22Rv1 (cell line): ENCODE results near the gene MBP.

Experiments
- H3K27ac ChIP-seq: fragments of 450-650 bp; 2 replicates; pipeline ENCODE4 v1.5.1; 2017
- ZFX ChIP-seq: fragments of 450-650 bp; IDR thresholded peaks from 2 replicates; pipeline ENCODE4 v1.6.1; 2017; ENCODE audit warnings: antibody characterized with exemption, borderline replicate concordance
- TF ChIP-seq, protein P1 (sequence below): fragments of 450-650 bp; IDR thresholded peaks from 2 replicates; pipeline ENCODE4 v1.5.1; 2017; ENCODE audit warnings: mild to moderate bottlenecking

Gene MBP

DNA sequence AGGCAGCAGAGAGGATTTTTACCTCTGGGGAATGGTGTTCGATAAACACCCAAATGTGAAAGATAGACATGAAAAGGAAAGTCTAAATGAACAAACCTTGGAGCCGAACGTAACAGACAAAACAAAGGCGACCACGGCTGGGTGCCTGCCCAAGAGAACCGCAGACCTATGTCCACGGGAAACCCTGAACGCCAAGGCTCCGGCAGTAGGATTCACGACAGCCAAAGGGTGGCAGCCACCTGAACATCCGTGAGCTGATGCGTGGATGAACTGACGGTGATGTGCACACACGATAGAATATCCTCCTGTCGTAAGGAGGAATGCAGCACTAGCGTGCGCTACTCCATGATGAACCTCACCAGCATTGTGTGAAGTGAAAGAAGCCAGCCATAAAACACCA lies 85.6 kb downstream of the MBP start:
- TF ChIP-seq, protein P1, sequence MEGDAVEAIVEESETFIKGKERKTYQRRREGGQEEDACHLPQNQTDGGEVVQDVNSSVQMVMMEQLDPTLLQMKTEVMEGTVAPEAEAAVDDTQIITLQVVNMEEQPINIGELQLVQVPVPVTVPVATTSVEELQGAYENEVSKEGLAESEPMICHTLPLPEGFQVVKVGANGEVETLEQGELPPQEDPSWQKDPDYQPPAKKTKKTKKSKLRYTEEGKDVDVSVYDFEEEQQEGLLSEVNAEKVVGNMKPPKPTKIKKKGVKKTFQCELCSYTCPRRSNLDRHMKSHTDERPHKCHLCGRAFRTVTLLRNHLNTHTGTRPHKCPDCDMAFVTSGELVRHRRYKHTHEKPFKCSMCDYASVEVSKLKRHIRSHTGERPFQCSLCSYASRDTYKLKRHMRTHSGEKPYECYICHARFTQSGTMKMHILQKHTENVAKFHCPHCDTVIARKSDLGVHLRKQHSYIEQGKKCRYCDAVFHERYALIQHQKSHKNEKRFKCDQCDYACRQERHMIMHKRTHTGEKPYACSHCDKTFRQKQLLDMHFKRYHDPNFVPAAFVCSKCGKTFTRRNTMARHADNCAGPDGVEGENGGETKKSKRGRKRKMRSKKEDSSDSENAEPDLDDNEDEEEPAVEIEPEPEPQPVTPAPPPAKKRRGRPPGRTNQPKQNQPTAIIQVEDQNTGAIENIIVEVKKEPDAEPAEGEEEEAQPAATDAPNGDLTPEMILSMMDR: no peak
- no peak for TF ChIP-seq ZFX
- no peak overlapping the region for H3K27ac ChIP-seq

DNA sequence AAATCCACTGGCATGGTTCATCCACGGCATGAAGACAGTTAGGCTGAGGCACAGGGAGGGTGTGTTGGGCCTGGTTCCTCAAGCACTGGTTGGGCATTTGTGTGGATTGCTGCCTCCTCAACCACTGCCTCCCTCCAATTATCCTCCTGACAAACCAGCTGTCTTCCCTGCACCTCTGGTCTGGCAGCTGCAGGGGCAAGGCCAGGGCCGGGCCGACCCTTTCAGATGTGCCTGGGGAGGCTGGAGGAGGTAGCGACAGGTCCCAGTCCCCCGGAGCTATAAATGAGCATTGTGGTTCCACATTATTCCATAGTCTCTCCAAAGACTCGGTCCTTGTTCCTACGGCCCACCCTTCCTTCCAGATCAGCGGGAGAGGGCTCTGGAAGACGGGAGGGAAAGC lies 86.2 kb downstream of the MBP start:
- no peak for TF ChIP-seq ZFX
- TF ChIP-seq, protein P1: no peak
- no peak overlapping the region for H3K27ac ChIP-seq

DNA sequence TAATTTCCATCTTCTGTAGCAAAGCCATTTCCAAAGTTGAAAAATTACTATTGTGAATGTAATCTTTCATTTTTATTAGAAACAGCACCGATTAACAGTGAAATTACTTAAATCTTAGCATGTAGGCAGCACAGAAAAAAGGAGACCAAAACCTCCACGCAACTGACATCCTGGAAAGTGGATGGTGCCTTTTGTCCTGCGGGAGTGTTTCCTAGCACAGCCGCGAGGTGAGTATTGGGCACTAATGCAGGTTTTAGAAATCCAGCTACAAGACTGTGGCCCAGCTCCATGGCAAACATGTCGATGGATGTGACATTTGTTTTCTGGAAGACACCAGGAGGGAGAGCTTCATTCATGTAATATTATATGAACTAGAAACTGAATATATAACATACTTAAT lies 86.9 kb downstream of the MBP start:
- TF ChIP-seq ZFX: no peak
- TF ChIP-seq, protein P1: no peak
- H3K27ac ChIP-seq: no peak overlapping the region

DNA sequence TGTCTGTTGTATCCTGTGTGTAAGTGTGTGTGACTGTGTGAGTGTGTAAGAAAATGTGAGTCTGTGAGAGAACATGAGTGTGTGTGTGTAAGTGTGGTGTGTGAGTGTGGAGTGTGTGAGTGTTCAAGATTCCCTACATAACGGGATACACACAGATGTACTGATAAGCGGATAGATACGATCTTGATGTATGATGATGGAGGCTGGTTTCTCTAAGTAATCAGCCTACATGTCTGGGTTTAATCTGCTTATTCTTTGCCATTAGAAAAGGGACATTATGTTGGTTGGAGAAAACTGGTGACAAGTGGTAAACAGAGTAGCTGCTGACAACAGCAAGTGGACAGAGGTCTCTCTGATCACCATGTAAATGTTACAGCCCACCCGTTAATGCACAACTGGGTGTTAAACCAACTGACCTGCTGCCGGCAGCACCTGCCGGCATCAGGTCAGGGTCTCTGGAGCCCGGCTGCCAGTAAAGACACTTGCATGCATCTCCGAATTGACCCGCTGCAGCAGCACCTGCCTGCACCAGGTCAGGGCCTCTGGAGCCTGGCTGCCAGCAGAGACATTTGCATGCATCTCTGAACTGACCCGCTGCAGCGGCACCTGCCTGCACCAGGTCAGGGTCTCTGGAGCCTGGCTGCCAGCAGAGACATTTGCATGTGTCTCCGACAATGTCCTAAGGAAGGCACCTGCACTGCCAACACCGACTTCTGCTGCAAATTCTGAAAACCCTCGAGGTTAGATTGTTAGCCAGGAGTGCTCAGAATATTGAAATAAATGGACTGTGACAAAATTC lies 87.5 kb downstream of the MBP start:
- TF ChIP-seq ZFX: no peak
- TF ChIP-seq, protein P1: no peak
- H3K27ac ChIP-seq: no peak overlapping the region

DNA sequence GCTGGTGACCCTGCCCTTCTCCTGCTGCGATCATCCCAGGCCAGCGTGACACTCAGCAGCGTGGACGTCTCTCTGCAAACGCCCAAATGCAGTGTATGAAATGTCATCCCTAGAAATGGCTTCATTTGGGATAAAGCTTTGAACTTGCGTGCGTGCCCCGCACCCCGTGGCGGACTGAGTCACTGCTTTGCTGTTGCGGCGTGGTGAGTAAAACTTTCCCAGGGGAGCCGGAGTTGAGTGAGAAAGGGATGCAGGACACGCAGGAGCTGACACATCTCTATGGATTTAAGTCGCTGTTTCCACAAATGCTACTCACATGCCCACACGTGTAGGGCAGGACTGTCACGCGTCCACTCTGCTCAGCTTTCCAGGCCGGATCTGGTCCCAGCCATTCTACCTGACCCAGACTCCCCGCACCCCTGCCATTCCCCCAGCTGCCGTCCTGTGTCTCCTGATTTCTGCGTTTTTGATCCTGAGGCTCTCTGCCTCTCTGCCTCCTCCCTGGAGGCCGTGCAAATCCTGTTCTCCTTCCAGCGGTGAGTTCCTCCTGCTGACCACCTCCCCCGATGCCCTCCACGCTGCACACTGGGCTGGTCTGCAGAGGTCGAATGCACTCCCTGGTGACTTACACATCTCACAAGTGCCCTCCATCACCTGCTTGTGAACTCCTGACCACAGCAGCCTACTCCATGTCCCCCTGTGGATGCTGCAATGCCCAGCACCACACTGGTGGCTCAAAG lies 88.9 kb downstream of the MBP start:
- H3K27ac ChIP-seq: no peak overlapping the region

DNA sequence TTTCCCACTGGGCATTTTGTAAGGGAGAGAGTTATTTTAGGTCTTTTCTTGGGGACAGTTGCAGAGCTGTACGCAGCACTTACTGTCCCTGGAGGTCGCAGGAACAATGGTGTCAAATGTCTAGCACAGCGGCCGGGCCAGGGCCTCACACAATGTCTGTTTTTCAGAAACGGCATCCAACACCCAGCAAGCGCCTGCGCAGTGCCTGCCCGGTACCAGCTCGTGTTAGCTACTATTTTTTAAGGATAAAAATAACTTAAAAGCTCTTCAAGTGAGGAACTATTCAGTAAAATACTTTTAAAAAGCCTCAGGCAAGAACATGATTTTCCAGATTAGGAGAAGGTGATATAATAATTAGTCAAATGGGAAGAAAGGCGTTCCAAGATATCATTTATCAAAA lies 90.0 kb downstream of the MBP start:
- no peak overlapping the region for H3K27ac ChIP-seq
- TF ChIP-seq ZFX: no peak

More for the DNA sequence above, 88.9 kb downstream of the MBP start:
- no peak for TF ChIP-seq ZFX
- TF ChIP-seq, protein P1: no peak

DNA sequence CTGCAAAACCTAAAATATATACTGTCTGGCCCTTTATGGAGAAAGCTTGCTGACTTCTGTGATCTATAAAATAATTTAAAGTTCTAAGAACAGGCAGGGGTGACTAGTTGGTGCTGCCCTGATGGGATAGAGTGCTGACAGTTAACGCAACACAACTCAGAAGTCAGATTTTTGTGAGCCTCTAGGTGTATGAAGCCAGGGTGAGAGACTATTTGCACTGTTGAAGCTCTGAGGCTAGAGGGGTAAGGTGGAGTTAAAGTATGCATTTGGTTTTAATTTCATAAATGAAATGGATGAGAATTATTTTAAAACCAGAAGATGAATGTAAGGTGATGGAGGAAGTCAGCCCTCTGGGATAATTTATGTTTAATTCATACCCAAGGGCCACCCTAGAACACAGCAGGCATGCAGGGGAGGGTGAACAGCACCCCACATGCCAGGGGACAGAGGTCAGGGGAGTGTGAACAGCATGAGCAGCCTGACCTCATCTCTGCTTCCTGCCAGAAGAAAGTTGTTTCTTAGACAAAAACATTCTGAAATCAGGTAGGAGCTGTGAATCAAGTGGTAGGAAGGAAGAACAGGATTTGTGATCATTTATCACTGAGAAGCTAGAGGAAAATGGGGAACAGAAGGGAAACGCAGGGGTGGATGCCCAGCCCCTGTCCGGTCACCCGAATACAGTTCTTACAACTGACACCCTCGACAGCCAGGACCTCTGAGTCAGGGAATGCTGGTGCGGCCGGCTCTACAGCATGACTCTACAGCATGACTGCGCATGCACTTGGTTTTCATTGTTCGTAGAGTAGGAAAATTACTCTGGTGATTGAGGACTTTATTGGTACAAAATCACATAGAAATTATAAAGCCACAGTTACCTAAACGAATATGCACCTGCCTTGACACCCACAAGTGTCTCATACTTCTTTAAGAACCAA lies 93.1 kb downstream of the MBP start:
- no peak for TF ChIP-seq ZFX
- TF ChIP-seq, protein P1: no peak
- no peak overlapping the region for H3K27ac ChIP-seq
